GM12878 (cell line): Measurements from ENCODE around the gene MVB12B.

Experiments
- EP300 ChIP-seq, 2 experiments: fragments of 150-350 bp in 1 of 2; IDR thresholded peaks; 2 replicates each; pipeline ENCODE4 v1.6.1; 2011 to 2012; ENCODE audit warnings: low read depth in 2 of 2, low read length in 2 of 2, borderline replicate concordance in 1 of 2, improper control_type of control experiment in 1 of 2, inconsistent platforms in 1 of 2; ENCODE audit not compliant: control insufficient read depth in 1 of 2
- FOXM1 ChIP-seq: IDR thresholded peaks from 2 replicates; pipeline ENCODE4 v1.6.1; 2012; ENCODE audit warnings: low read depth, mild to moderate bottlenecking, inconsistent platforms, low read length, moderate library complexity
- HDAC2 ChIP-seq: fragments of 200-600 bp; sonication (generic); IDR thresholded peaks from 2 replicates; pipeline ENCODE4 v1.6.1; 2017
- TF ChIP-seq, protein P1 (sequence below): fragments of 450-650 bp; formaldehyde crosslinking; IDR thresholded peaks from 2 replicates; pipeline ENCODE4 v1.4.0; 2022; ENCODE audit warnings: mild to moderate bottlenecking, moderate library complexity

- TF ChIP-seq FOXM1 = no peak
- no peak for TF ChIP-seq HDAC2
- TF ChIP-seq, protein P1, sequence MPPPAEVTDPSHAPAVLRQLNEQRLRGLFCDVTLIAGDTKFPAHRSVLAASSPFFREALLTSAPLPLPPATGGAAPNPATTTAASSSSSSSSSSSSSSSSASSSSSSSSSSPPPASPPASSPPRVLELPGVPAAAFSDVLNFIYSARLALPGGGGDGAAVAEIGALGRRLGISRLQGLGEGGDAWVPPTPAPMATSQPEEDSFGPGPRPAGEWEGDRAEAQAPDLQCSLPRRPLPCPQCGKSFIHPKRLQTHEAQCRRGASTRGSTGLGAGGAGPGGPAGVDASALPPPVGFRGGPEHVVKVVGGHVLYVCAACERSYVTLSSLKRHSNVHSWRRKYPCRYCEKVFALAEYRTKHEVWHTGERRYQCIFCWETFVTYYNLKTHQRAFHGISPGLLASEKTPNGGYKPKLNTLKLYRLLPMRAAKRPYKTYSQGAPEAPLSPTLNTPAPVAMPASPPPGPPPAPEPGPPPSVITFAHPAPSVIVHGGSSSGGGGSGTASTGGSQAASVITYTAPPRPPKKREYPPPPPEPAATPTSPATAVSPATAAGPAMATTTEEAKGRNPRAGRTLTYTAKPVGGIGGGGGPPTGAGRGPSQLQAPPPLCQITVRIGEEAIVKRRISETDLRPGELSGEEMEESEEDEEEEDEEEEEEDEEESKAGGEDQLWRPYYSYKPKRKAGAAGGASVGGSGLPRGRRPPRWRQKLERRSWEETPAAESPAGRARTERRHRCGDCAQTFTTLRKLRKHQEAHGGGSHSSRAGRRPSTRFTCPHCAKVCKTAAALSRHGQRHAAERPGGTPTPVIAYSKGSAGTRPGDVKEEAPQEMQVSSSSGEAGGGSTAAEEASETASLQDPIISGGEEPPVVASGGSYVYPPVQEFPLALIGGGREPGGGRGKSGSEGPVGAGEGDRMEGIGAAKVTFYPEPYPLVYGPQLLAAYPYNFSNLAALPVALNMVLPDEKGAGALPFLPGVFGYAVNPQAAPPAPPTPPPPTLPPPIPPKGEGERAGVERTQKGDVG (CRISPR knock-in tag) = no peak
- no peak for TF ChIP-seq EP300 (IDR thresholded peaks at IDR 0.05; ENCODE audit: borderline replicate concordance in 1 of 2, control insufficient read depth in 1 of 2, low read depth in 2 of 2, low read length in 2 of 2)
These were observed 164.9 kb downstream of the MVB12B start for GRCh38 chr9:126491568-126491879.
